AG04450 (cell line): ENCODE results near the gene BCL11B. TPM values are rescaled to one million over a fixed set of nuclear protein-coding genes. Genes with fewer than 3 reads are reported as not detected.

Source experiments
- CTCF ChIA-PET: fragments of 300-600, 350-600 bp; formaldehyde crosslinking; extraction: SDS; loops from one replicate; lab custom pipeline; 2022; ENCODE audit warnings: antibody characterized with exemption, inconsistent platforms; lab: Charles Lee
- POLR2A ChIA-PET: fragments of 350-600 bp; formaldehyde crosslinking; extraction: SDS; loops from one replicate; lab custom pipeline; 2021; ENCODE audit warnings: antibody characterized with exemption, inconsistent platforms; lab: Yijun Ruan, JAX
- DNase-seq: peaks from one replicate; pipeline ENCODE4 v3.0.0-alpha.2; 2011; ENCODE audit warnings: low read depth, low spot score
- H3K27ac ChIP-seq: one replicate; pipeline ENCODE4 v1.5.1; 2012; ENCODE audit warnings: low read depth, low read length, control low read depth
- H3K27me3 ChIP-seq: one replicate; pipeline ENCODE4 v1.6.0; 2012; ENCODE audit warnings: low read length; ENCODE audit not compliant: control insufficient read depth, insufficient read depth
- H3K4me3 ChIP-seq: 2 replicates; pipeline ENCODE4 v1.5.1; 2011; ENCODE audit warnings: mild to moderate bottlenecking, low read depth, low read length, control low read depth
- H3K9me3 ChIP-seq: 2 replicates; pipeline ENCODE4 v1.5.1; 2012; ENCODE audit warnings: low read length; ENCODE audit not compliant: control insufficient read depth, insufficient read depth
- CTCF ChIP-seq: IDR thresholded peaks from 2 replicates; pipeline ENCODE4 v1.5.1; 2011; ENCODE audit warnings: low read depth, low read length, control low read depth, inconsistent platforms
- polyA plus RNA-seq: library from polyadenylated mRNA; depleted of rRNA; stranded (reverse); fragments of >200 nt; gene quantifications from 2 replicates; pipeline ENCODE4 v1.2.3, GENCODE V29; 2011

Gene BCL11B
- polyA plus RNA-seq, 1 experiment: not detected

- no peak overlapping the region for H3K4me3 ChIP-seq
- ChIA-PET POLR2A (no interaction called here), CTCF (no interaction called here)
- no peak for DNase-seq
- H3K27me3 ChIP-seq: peaks cover 10% of the 10 kb centered on the region
- H3K27ac ChIP-seq: no peak overlapping the region
- no peaks in the 10 kb centered on the region for H3K9me3 ChIP-seq
- TF ChIP-seq CTCF: no peak
These were observed 9.8 kb downstream of the BCL11B start for GRCh38 chr14:99261912-99262787.

GRCh38 chr14:99260587-99261551, 11.1 kb downstream of the BCL11B start:
- Histone ChIP-seq H3K4me3 (no peak overlapping the region), H3K27me3 (peaks cover 10% of the 10 kb centered on the region), H3K27ac (no peak overlapping the region), H3K9me3 (no peaks in the 10 kb centered on the region)
- DNase-seq: no peak
- CTCF ChIA-PET: no interaction called here
- POLR2A ChIA-PET: no interaction called here
- no peak for TF ChIP-seq CTCF

- no peak overlapping the region for H3K27ac ChIP-seq
- DNase-seq: no peak
- H3K9me3 ChIP-seq: no peaks in the 10 kb centered on the region
- H3K27me3 ChIP-seq: peaks cover 10% of the 10 kb centered on the region
- H3K4me3 ChIP-seq: no peak overlapping the region
- POLR2A ChIA-PET: no interaction called here
- TF ChIP-seq CTCF: no peak
- CTCF ChIA-PET: no interaction called here
These were observed 11.9 kb downstream of the BCL11B start for GRCh38 chr14:99260116-99260515.

- ChIA-PET POLR2A (no interaction called here), CTCF (no interaction called here)
- no peak overlapping the region for H3K27ac ChIP-seq
- peaks cover 10% of the 10 kb centered on the region for H3K27me3 ChIP-seq
- no peaks in the 10 kb centered on the region for H3K9me3 ChIP-seq
- TF ChIP-seq CTCF: no peak
- no peak for DNase-seq
- no peak overlapping the region for H3K4me3 ChIP-seq
These were observed 12.9 kb downstream of the BCL11B start for GRCh38 chr14:99258876-99259726.
